ENCODE data around the gene ANKH.
"Not testable (repeated sequence)": the region's sequence is repeated elsewhere in the genome, so short reads cannot be mapped to it uniquely, and the experiment has no call there.

The ANKH gene

DNA sequence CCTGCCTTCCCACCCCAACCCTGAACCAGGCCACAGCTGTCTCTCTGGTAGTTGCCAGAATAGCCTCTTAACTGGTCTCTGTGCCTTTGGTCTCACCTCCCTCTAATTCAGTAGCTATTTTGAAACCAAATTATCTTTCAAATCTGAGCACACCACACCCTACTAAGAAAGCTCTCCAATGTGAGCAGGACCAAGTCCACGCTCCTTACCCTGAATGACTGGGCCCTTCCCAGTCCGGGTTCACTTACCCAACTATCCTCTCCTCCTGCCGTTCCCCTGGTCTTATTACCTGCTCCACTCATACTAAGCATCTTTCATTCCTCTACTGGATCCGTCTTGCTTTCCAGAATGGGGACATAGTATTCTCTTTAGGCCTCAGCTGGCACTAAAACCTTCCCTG is 16.8 kb downstream of the ANKH start:
- DNase-seq (ENCODE audit: low spot score) = no peak

- DNase-seq (ENCODE audit: low spot score) = no peak
Measured at GRCh38 chr5:14853685-14854084, 17.9 kb downstream of the ANKH start.

- DNase-seq (ENCODE audit: low spot score) = no peak
Measured at GRCh38 chr5:14852779-14853178, 18.8 kb downstream of the ANKH start.

GRCh38 chr5:14851999-14852526 is 19.5 kb downstream of the ANKH start:
- DNase-seq (ENCODE audit: low spot score) = no peak

DNA sequence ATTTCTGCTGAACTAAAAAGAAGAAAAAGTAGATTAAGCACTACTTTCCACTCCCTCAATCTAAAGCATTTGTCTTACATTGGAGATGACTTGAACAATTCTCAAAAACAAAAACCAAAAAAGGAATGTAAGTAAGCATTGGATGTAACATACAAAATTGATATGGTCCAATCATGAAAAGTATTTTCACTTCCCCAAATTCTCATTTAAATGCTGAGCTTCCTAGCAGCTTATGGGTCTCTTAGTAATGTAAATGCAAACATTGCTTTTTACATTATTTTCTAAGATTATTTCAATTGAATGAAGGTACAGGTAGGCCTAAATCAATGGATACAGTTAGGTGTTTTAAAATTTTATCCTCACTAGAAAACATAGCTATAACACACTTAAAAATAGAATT is 20.0 kb downstream of the ANKH start:
- no peak for DNase-seq (ENCODE audit: low spot score)

GRCh38 chr5:14851050-14851419 is 20.5 kb downstream of the ANKH start:
- DNase-seq (ENCODE audit: low spot score) = no peak

DNA sequence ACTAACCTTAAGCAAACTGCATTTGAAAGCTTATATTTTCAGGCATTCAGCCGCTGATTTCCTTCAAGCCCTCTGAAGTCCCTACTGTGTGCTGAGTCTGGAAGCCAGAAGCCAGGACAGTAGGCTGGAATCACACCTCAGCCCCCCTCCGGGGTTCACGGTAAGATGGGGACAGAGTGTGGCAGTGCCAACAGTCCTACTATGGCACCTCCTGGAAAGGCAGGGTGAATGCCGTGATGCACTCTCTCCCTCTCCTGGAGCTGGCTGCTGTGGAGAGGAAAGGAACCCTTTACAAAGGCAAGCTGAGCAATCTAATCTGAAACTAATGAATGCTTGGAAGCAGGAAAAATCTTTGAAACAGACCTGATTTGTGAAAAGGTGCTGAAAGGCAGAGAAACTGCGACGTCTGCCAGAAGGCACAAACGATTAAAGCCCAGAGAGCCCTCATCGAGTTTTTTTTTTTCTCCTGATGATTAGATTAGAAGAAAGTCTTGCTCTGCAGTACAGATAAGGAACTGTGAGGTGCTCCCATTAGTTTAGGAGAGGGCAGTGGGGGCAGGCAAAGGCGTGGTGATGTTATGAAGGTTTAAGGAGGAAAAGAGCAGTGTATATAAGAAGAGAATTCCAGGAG is 21.0 kb downstream of the ANKH start:
- DNase-seq (ENCODE audit: low spot score) = no peak

DNA sequence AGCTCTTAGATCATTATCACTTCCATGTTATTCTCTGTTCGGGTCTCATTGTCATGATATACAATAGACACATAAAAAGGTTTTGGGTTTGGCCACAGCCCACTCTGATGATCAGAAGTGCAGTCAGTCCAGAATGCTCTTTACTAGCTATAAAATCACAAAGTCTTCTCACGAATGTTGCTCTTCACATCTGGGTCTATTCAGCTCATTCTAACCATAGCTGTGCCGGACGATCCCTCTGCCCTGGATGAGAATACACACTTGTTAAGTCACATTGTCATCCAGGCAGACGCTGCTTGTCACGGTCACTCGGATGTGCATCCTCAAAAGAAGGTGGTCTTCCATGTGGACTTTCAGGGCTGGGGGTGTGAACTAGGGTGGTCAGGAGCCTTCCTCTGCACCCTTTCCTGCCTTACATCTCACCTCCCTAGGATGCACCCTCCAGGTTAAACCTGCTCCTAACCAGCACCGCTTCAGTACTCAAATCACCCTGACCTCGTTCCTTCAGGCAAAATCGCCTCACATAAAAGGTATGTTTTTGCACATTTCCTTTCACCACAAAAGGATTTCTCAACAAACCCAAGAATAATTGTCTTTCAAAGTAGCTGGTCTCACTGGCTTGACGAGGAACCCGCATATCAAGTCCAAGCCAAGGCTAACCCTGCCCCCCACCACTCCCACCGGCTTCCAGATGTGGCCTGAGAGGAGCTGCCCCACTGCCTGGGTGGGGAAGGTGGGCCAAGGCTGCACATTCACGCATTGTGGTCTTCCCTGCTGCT is 21.9 kb downstream of the ANKH start:
- no peak for DNase-seq (ENCODE audit: low spot score)

DNA sequence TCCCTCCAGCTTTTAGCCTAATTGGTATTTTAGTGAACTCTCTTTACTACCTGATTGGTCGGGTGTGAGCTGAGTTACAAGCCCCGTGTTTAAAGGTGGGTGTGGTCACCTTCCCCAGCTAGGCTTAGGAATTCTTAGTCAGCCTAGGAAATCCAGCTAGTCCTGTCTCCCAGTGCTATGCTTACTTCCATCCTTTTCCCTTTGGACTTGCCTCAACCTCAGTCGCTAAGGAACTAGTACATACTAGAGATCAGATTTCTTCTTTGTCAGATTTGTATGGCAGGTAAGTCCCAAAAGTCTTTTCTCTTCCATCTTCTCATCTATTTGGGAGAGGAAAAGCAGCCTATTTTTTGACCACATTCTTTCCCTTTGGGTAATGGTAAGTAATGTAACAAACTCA is 22.6 kb downstream of the ANKH start:
- DNase-seq (ENCODE audit: low spot score) = not testable (repeated sequence)

DNA sequence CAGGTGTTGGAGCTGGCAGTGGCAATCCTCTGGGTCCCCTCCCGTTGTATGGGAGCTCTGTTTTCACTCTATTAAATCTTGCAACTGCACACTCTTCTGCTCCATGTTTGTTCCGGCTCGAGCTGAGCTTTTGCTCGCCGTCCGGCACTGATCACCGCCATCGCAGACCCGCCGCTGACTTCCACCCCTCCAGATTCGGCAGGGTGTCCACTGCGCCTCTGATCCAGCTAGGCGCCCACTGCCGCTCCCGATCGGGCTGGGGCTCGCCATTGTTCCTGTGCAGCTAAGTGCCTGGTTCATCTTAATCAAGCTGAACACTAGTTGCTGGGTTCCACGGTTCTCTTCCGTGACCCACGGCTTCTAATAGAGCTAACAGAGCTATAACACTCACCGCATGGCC is 23.2 kb downstream of the ANKH start:
- no peak for DNase-seq (ENCODE audit: low spot score)

DNA sequence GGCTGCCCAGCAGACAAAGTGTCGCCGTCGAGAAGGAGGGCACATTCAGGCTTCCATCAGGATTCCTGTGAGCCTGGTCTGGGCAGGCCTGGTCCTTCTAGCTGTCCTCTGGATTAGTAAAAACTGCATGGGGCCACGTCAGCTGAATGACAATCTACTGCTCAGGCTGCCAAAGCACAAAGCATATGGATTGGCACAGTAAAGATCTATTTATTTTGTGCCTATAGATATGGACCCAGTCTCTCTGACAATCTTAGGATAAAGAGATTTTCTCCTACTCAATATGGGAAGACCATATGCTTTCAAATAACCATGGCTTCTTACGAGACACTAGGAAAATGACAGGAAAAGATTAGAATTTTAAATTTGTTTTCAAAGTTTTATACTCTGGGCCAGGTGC is 24.1 kb downstream of the ANKH start:
- DNase-seq (ENCODE audit: low spot score) = no peak

GRCh38 chr5:14842117-14842516 is 29.5 kb downstream of the ANKH start:
- DNase-seq (ENCODE audit: low spot score) = no peak

GRCh38 chr5:14840624-14841023 is 31.0 kb downstream of the ANKH start:
- no peak for DNase-seq (ENCODE audit: low spot score)

DNA sequence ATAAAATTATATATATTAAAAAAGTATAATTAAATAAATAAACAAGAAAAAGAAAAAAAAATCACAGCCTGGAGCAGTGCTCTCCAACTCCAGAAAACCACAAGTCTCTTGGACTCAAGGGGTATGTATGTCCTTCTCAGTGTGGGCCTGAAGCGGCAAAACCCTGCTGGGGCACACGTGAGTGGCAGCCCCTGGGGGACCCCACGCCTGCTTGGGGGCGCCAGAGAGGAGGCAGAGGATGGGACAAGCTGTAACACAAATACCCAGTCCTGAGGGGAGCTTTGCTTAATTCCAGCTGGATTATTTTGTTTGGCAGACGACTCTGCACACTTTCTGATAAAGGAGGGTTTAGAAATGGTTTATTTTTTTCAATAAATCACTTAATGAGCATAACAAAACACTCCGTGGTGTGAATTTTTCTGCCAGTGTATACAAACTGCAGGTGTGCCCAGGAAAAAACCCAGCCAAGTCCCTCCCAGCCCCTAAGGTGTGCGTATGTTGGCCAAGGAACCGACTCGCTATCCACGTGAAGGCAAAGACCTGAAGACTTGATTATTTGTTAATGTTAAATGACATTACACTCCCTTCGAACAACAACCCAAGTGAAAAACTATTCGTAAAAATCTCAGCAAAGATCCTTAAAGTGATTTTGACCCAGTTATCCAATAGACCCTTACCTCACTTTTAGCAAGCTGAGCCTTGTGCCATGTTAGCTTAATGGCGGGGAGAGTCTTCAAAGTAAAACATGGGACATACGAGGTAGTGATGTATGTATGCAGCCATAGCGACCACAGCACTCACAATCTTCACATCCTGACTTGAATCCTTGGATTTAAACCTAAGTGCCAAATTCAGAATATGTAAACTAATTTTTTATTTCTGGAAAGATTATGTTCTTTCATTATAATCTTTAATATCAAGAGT is 32.9 kb downstream of the ANKH start:
- DNase-seq (ENCODE audit: low spot score) = no peak

- not testable (repeated sequence) for DNase-seq (ENCODE audit: low spot score)
Measured at GRCh38 chr5:14837423-14838122, 34.0 kb downstream of the ANKH start.

DNA sequence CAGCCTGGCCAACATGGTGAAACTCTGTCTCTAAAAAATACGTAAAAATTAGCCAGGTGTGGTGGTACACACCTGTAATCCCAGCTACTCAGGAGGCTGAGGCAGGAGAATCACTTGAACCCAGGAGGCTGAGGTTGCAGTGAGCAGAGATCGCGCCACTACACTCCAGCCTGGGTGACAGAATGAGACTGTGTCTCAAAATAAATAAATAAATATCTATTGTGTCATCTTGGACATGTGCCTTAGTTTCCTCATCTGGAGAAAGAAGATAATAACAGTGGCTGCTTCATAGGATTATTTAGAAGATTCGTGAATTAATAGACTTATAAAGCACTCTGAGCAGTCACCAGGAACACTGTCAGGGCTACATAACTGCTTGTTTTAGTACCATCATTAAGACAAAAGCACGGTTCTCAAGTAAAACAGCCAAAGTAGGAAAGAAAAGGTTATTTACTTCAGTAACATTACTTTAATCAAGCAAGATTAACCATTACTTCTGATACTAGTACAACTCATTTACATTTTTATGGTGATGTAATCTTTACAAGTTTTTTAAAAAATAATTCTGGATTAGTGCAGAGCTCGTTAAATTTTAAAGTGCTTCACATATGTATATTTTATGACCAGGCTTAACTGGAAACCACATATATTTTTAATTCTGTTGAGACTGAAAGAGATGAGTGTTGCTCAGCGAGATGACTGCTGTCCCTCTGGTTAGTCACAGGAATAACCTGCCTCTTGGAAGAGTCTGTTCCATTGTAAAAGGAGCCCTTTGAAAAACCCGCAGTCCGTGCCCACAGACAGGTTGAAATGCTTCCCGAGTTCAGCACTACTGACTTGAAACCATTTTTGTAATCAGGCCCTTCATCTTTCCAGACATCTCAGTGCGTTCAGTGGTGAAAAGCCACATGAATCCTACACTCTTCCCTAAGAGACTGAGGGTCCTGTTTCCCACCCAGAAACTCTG is 36.7 kb downstream of the ANKH start:
- DNase-seq (ENCODE audit: low spot score) = no peak

- no peak for DNase-seq (ENCODE audit: low spot score)
Measured at GRCh38 chr5:14834062-14834461, 37.5 kb downstream of the ANKH start.

DNA sequence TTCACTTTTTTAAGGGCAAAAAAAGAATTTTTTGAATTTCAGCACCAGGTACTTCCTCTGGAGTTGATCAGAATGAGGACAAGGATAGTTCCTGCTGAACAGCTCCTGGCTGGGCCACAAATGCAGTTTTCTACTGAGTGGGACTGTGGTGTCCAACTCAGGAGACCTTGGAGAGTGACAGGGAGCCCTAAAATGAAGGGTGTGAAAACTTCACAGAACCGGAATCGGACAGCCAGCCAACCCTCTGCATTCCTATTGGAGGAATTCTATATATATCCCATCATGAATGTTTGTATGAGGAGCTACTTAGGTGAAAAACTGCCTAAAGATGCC is 40.6 kb downstream of the ANKH start:
- DNase-seq (ENCODE audit: low spot score) = no peak

DNA sequence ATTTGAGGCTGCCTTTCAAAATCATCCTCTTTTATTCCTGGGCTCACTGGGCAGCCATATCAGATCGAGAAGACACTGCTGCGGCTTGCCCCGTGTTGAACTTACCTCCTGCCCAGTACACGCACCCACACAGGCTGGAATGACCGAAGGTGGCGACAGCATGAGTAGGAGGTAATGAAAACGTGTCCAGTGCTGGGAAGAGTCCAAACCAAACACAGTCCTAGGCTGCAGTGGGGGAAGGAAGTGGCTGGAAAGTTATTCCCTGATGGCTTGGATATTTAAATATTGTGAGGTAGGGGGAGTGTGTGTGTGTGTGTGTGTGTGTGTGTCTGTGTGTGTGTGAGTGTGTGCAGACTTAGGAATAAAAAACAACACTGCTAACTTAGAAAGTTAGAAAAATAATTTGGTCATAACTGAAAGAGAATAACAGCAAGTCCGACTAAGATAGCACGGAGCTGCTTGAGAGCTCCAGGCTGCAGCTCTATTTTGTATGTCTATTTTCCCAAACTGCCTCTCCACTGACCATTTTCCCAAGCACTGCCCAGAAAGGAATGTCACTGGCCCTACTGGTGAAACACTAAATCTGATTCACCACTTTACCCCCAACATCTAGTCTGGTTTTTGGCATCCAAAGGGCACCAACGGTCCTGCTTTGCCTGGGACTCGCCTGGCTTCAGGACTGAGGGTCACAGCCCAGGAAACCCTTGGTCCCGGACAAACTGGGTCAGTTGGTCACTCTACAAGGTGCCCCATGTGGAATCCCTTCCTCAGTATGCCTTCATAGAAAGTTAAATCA is 41.2 kb downstream of the ANKH start:
- no peak for DNase-seq (ENCODE audit: low spot score)

DNA sequence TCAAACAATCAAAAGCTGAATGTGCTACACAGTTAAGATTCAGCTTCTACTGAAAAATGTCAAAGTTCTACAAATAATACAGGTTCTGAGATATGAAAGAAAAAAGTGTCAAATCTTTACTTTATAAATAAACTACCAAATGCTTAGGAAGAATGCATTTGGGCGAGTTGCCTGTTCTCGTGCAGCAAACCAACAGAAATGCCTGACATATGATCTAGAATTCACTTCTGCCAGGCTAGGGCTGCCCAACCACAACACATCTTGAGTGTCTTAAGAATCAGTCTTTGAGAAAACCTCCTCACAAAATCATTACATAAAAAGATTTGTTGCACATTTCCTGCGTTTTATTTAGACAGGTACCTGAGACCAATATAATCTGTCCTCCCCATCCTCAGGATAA is 42.2 kb downstream of the ANKH start:
- no peak for DNase-seq (ENCODE audit: low spot score)
